Measurements from ENCODE around the gene GXYLT2. TPM values are rescaled to one million over a fixed set of nuclear protein-coding genes. Genes with fewer than 3 reads are reported as not detected.

The GXYLT2 gene
- total RNA-seq, 1 donor from 2014 or later, result 10.1 TPM

- Histone ChIP-seq H3K4me3 (no peak overlapping the region), H3K27ac (no peak overlapping the region), H3K4me1 (no peaks in the 10 kb centered on the region), H3K9me3 (no peaks in the 10 kb centered on the region), H3K27me3 (no peaks in the 10 kb centered on the region), H3K36me3 (no peaks in the 10 kb centered on the region)
- intact Hi-C loops (cut with DNase I), result no loop called here
- no peak for DNase-seq (ENCODE audit: extremely low spot score in 2 of 2)
- TF ChIP-seq POLR2A (IDR thresholded peaks at IDR 0.05) (no peak), CTCF (IDR thresholded peaks at IDR 0.05) (no peak), POLR2AphosphoS5 (IDR thresholded peaks at IDR 0.05; ENCODE audit: insufficient read depth in 1 of 2, low read depth in 1 of 2) (no peak)
These were observed 60.1 kb downstream of the GXYLT2 start for GRCh38 chr3:72947715-72948490.

GRCh38 chr3:72949016-72949415 is 61.2 kb downstream of the GXYLT2 start:
- Histone ChIP-seq H3K4me3 (no peak overlapping the region), H3K9me3 (no peaks in the 10 kb centered on the region), H3K27ac (no peak overlapping the region), H3K36me3 (no peaks in the 10 kb centered on the region), H3K27me3 (no peaks in the 10 kb centered on the region), H3K4me1 (no peaks in the 10 kb centered on the region)
- TF ChIP-seq POLR2A (IDR thresholded peaks at IDR 0.05), result no peak
- no peak for TF ChIP-seq POLR2AphosphoS5 (IDR thresholded peaks at IDR 0.05; ENCODE audit: insufficient read depth in 1 of 2, low read depth in 1 of 2)
- no peak for TF ChIP-seq CTCF (IDR thresholded peaks at IDR 0.05)
- intact Hi-C loops (cut with DNase I), result no loop called here
- DNase-seq (ENCODE audit: extremely low spot score in 2 of 2), result no peak

GRCh38 chr3:72950372-72950771 is 62.5 kb downstream of the GXYLT2 start:
- no peak overlapping the region for H3K27ac ChIP-seq
- no peaks in the 10 kb centered on the region for H3K4me1 ChIP-seq
- DNase-seq (ENCODE audit: extremely low spot score in 2 of 2), result no peak
- H3K36me3 ChIP-seq, result no peaks in the 10 kb centered on the region
- intact Hi-C loops (cut with DNase I), result loop anchor here (10.0 kb wide), 1 partner anchor 114 kb away; the partner anchor contains the start of gene EBLN2
- TF ChIP-seq CTCF (IDR thresholded peaks at IDR 0.05), result no peak
- no peak for TF ChIP-seq POLR2A (IDR thresholded peaks at IDR 0.05)
- no peak for TF ChIP-seq POLR2AphosphoS5 (IDR thresholded peaks at IDR 0.05; ENCODE audit: insufficient read depth in 1 of 2, low read depth in 1 of 2)
- H3K27me3 ChIP-seq, result no peaks in the 10 kb centered on the region
- H3K4me3 ChIP-seq, result no peak overlapping the region
- no peaks in the 10 kb centered on the region for H3K9me3 ChIP-seq

- intact Hi-C loops (cut with DNase I), result loop anchor here (10.0 kb wide), 1 partner anchor 114 kb away; the partner anchor contains the start of gene EBLN2
- Histone ChIP-seq H3K36me3 (no peaks in the 10 kb centered on the region), H3K4me1 (no peaks in the 10 kb centered on the region), H3K9me3 (no peaks in the 10 kb centered on the region), H3K27me3 (no peaks in the 10 kb centered on the region), H3K4me3 (no peak overlapping the region), H3K27ac (no peak overlapping the region)
- DNase-seq (ENCODE audit: extremely low spot score in 2 of 2), result no peak
- no peak for TF ChIP-seq POLR2A (IDR thresholded peaks at IDR 0.05)
- no peak for TF ChIP-seq CTCF (IDR thresholded peaks at IDR 0.05)
- TF ChIP-seq POLR2AphosphoS5 (IDR thresholded peaks at IDR 0.05; ENCODE audit: insufficient read depth in 1 of 2, low read depth in 1 of 2), result no peak
These were observed 63.0 kb downstream of the GXYLT2 start for GRCh38 chr3:72950801-72951200.

GRCh38 chr3:72951259-72951722 is 63.4 kb downstream of the GXYLT2 start:
- DNase-seq (ENCODE audit: extremely low spot score in 2 of 2), result no peak
- Histone ChIP-seq H3K9me3 (no peaks in the 10 kb centered on the region), H3K4me3 (no peak overlapping the region), H3K36me3 (no peaks in the 10 kb centered on the region), H3K4me1 (no peaks in the 10 kb centered on the region), H3K27ac (no peak overlapping the region), H3K27me3 (no peaks in the 10 kb centered on the region)
- no peak for TF ChIP-seq POLR2AphosphoS5 (IDR thresholded peaks at IDR 0.05; ENCODE audit: insufficient read depth in 1 of 2, low read depth in 1 of 2)
- no peak for TF ChIP-seq POLR2A (IDR thresholded peaks at IDR 0.05)
- intact Hi-C loops (cut with DNase I), result loop anchor here (10.0 kb wide), 1 partner anchor 114 kb away; the partner anchor contains the start of gene EBLN2
